GM19324 (cell line): Measurements from ENCODE around the gene UHRF2.
"Not testable (repeated sequence)": the region's sequence is repeated elsewhere in the genome, so short reads cannot be mapped to it uniquely, and the experiment has no call there.

Experiments used
- ATAC-seq: cut with Tn5 transposase; IDR thresholded peaks from one replicate; pipeline ENCODE4 v1.9.1; 2021; ENCODE audit warnings: mild to moderate bottlenecking, moderate library complexity; ENCODE audit not compliant: unreplicated experiment, low FRiP score

UHRF2 gene

GRCh38 chr9:6412487-6413364 lies at the start of gene UHRF2:
Gene UHRF2 (plus strand): TSS chr9:6413199. CDS start chr9:6413491, 292 bp downstream.
- ATAC-seq = peak; percentile 86

- no peak for ATAC-seq
These were observed 45.7 kb upstream of the UHRF2 start for GRCh38 chr9:6367128-6367890.

- ATAC-seq = no peak
These were observed 44.2 kb upstream of the UHRF2 start for GRCh38 chr9:6368831-6369230.

GRCh38 chr9:6381477-6382012 lies 31.5 kb upstream of the UHRF2 start:
- ATAC-seq = not testable (repeated sequence)

- no peak for ATAC-seq
These were observed 30.3 kb upstream of the UHRF2 start for GRCh38 chr9:6382681-6383080.

- no peak for ATAC-seq
These were observed 29.3 kb upstream of the UHRF2 start for GRCh38 chr9:6383551-6384225.

GRCh38 chr9:6384732-6385131 lies 28.3 kb upstream of the UHRF2 start:
- no peak for ATAC-seq

GRCh38 chr9:6399071-6399470 lies 13.9 kb upstream of the UHRF2 start:
- ATAC-seq = no peak

- no peak for ATAC-seq
These were observed 7.6 kb upstream of the UHRF2 start for GRCh38 chr9:6405371-6405770.

- no peak for ATAC-seq
These were observed 5.2 kb upstream of the UHRF2 start for GRCh38 chr9:6407778-6408177.

- no peak for ATAC-seq
These were observed 4.7 kb upstream of the UHRF2 start for GRCh38 chr9:6408320-6408719.

- no peak for ATAC-seq
These were observed 3.2 kb upstream of the UHRF2 start for GRCh38 chr9:6409811-6410210.

- ATAC-seq = no peak
These were observed 2.4 kb upstream of the UHRF2 start for GRCh38 chr9:6410633-6411032.

GRCh38 chr9:6413365-6414246 lies 607 bp downstream of the UHRF2 start:
- ATAC-seq = peak; percentile 30

GRCh38 chr9:6414247-6414641 lies 1.2 kb downstream of the UHRF2 start:
- ATAC-seq = no peak

- ATAC-seq = no peak
These were observed 2.3 kb downstream of the UHRF2 start for GRCh38 chr9:6415266-6415665.

- ATAC-seq = no peak
These were observed 4.2 kb downstream of the UHRF2 start for GRCh38 chr9:6417186-6417585.

GRCh38 chr9:6418764-6419163 lies 5.8 kb downstream of the UHRF2 start:
- ATAC-seq = no peak

- no peak for ATAC-seq
These were observed 11.9 kb downstream of the UHRF2 start for GRCh38 chr9:6424940-6425339.

GRCh38 chr9:6426117-6426516 lies 13.1 kb downstream of the UHRF2 start:
- no peak for ATAC-seq
